ENCODE results near the gene CAV2.

Gene CAV2

GRCh38 chr7:116549370-116549769 lies 49.8 kb downstream of the CAV2 start:
- no peak for DNase-seq

- DNase-seq: no peak
Observed at GRCh38 chr7:116551692-116552091, 52.2 kb downstream of the CAV2 start.

- DNase-seq: no peak
Observed at GRCh38 chr7:116552602-116553001, 53.1 kb downstream of the CAV2 start.

- DNase-seq: no peak
Observed at GRCh38 chr7:116553168-116553964, 53.8 kb downstream of the CAV2 start.

DNA sequence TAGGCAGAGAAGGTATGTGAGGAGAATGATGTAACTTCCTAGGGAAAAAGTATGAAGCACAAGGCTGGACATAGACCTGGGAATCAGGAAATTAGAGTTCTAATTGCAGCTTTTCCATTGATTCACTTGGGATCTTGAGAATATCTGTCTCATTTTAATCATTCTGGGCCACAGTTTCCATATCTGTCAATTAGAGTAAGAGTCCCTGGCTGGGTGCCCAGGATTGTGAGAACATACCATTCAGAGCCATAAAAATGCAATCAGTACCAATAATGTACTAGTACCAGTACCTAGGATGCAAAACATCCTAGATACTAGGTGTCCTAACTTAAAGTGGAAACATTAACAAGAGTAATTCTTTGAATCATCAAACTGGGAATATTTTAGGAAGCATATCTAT lies 54.9 kb downstream of the CAV2 start:
- no peak for DNase-seq

GRCh38 chr7:116554911-116555310 lies 55.4 kb downstream of the CAV2 start:
- DNase-seq: no peak

- DNase-seq: no peak
Observed at GRCh38 chr7:116557066-116557585, 57.6 kb downstream of the CAV2 start.

GRCh38 chr7:116557901-116558300 lies 58.4 kb downstream of the CAV2 start:
- no peak for DNase-seq
